MM.1S (cell line): ENCODE results near the gene GNAS.

Source experiments
- EZH2 ChIP-seq: fragments of 300-600 bp; sonication (generic); optimal IDR thresholded peaks from 2 replicates; pipeline ENCODE3; 2017; ENCODE audit warnings: low read depth, mild to moderate bottlenecking, antibody characterized with exemption, low read length, mixed read lengths
- EZH2phosphoT487 ChIP-seq: fragments of 300-600 bp; sonication (generic); IDR thresholded peaks from 2 replicates; pipeline ENCODE4 v1.6.1; 2018; ENCODE audit warnings: antibody characterized with exemption, low read length
- TF ChIP-seq, protein P1 (sequence below): fragments of 300-600 bp; sonication (generic); IDR thresholded peaks from 2 replicates; pipeline ENCODE4 v1.5.1; 2016; ENCODE audit warnings: antibody characterized with exemption, low read length, mixed read lengths

DNA sequence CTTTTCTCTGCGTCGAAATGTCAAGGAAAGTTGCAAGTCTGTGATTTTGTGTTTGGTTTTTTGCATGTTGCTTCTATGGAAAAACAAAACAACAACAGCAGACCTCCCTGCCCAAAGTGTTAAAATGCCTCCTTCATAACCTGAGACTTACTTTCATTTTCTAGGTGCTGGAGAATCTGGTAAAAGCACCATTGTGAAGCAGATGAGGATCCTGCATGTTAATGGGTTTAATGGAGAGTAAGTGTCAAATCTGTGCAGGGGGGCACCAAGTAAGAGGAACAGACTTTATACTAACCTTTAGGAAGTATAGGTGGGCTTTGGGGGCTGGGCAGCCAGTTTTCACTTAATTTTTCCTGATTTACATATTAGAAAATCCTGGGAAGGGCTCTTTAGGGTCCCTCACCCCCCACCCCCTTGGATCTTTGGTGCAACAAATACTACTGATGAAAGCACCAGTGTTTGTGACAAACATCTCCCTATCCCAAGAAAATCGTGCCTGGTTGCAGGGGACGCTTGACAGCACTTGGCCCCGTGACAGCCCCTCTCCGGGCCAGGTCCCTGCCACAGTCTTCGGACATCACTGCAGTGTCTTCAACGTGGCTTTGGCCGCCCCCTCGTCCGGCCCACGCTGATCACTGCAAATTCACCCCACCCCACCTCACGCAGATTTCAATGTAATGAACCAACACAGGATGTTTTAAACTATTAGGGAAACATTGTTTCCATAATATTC is 43.1 kb downstream of the GNAS start:
- no peak for TF ChIP-seq EZH2
- TF ChIP-seq, protein P1, sequence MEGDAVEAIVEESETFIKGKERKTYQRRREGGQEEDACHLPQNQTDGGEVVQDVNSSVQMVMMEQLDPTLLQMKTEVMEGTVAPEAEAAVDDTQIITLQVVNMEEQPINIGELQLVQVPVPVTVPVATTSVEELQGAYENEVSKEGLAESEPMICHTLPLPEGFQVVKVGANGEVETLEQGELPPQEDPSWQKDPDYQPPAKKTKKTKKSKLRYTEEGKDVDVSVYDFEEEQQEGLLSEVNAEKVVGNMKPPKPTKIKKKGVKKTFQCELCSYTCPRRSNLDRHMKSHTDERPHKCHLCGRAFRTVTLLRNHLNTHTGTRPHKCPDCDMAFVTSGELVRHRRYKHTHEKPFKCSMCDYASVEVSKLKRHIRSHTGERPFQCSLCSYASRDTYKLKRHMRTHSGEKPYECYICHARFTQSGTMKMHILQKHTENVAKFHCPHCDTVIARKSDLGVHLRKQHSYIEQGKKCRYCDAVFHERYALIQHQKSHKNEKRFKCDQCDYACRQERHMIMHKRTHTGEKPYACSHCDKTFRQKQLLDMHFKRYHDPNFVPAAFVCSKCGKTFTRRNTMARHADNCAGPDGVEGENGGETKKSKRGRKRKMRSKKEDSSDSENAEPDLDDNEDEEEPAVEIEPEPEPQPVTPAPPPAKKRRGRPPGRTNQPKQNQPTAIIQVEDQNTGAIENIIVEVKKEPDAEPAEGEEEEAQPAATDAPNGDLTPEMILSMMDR: no peak
- no peak for TF ChIP-seq EZH2phosphoT487
